H1 (cell line): ENCODE results near the gene P4HB. TPM values are rescaled to one million over a fixed set of nuclear protein-coding genes. Genes with fewer than 3 reads are reported as not detected.

Experiments used
- CTCF ChIA-PET: fragments of 300-600 bp; sonication (Branson Sonifier 250); formaldehyde crosslinking; loops from one replicate; lab custom pipeline; 2021; ENCODE audit not compliant: partially characterized antibody; lab: Charles Lee
- POLR2A ChIA-PET: fragments of 300-600 bp; sonication (Branson Sonifier 250); formaldehyde crosslinking; loops from one replicate; lab custom pipeline; 2021; ENCODE audit warnings: inconsistent platforms; ENCODE audit not compliant: partially characterized antibody; lab: Charles Lee
- DNase-seq, 2 experiments: peaks; one replicate each; pipeline versions ENCODE4 v3.0.0 to v3.0.0-alpha.2; 2010 to 2022; ENCODE audit warnings: low spot score in 2 of 2, low read depth in 1 of 2, mixed read lengths in 1 of 2
- FAIRE-seq: peaks from 2 replicates; lab custom pipeline; 2011; peaks lifted over from hg19 to GRCh38; lab: Jason Lieb, UNC
- H2AFZ ChIP-seq: 2 replicates; pipeline ENCODE4 v1.8.1; 2012; ENCODE audit warnings: low read length, inconsistent platforms
- H2AK5ac ChIP-seq: 2 replicates; pipeline ENCODE4 v1.6.1; 2013; ENCODE audit warnings: low read depth, low read length
- H2BK120ac ChIP-seq: replicated peaks from 2 replicates; pipeline ENCODE3; 2013; ENCODE audit warnings: low read depth, low read length, inconsistent platforms
- H2BK12ac ChIP-seq: 2 replicates; pipeline ENCODE4 v1.6.1; 2013; ENCODE audit warnings: low read depth, low read length
- H2BK15ac ChIP-seq: 2 replicates; pipeline ENCODE4 v1.6.1; 2013; ENCODE audit warnings: low read length
- H2BK20ac ChIP-seq: 2 replicates; pipeline ENCODE4 v1.6.1; 2013; ENCODE audit warnings: low read length
- H2BK5ac ChIP-seq: 2 replicates; pipeline ENCODE4 v1.6.1; 2013; ENCODE audit warnings: low read depth, low read length
- H3K14ac ChIP-seq: 2 replicates; pipeline ENCODE4 v1.6.1; 2013; ENCODE audit warnings: inconsistent platforms; ENCODE audit not compliant: insufficient read length
- H3K18ac ChIP-seq: 2 replicates; pipeline ENCODE4 v1.6.1; 2013; ENCODE audit warnings: low read length; ENCODE audit errors: extremely low read depth
- H3K23ac ChIP-seq: 2 replicates; pipeline ENCODE4 v1.6.1; 2013; ENCODE audit warnings: inconsistent platforms; ENCODE audit not compliant: insufficient read length
- H3K23me2 ChIP-seq: 2 replicates; pipeline ENCODE4 v1.6.1; 2013; ENCODE audit warnings: low read depth, low read length
- H3K27ac ChIP-seq: 2 replicates; pipeline ENCODE4 v1.6.1; 2011; ENCODE audit warnings: low read depth, low read length, inconsistent platforms
- H3K27me3 ChIP-seq, 4 experiments: replicated peaks in 1 of 4; 1 replicate in 1 of 4; 2 replicates in 3 of 4; pipeline versions ENCODE4 v1.6.1 to v1.8.1; 2011 to 2013; ENCODE audit warnings: low read length in 3 of 4, mild to moderate bottlenecking in 3 of 4, inconsistent platforms in 2 of 4, mixed read lengths in 2 of 4, moderate library complexity in 1 of 4; ENCODE audit not compliant: control insufficient read depth in 3 of 4, insufficient read depth in 3 of 4; ENCODE audit errors: extremely low read depth in 1 of 4
- H3K36me3 ChIP-seq, 4 experiments: 2 replicates each; pipeline versions ENCODE4 v1.6.1 to v1.8.1; 2011 to 2013; ENCODE audit warnings: mild to moderate bottlenecking in 4 of 4, low read length in 3 of 4, moderate library complexity in 2 of 4, control low read depth in 1 of 4, inconsistent platforms in 1 of 4; ENCODE audit not compliant: insufficient read depth in 4 of 4, control insufficient read depth in 2 of 4
- H3K4ac ChIP-seq: replicated peaks from 2 replicates; pipeline ENCODE3; 2013; ENCODE audit warnings: low read length, low read depth, mixed read lengths, inconsistent platforms; ENCODE audit not compliant: insufficient read length
- H3K4me1 ChIP-seq, 4 experiments: replicated peaks in 1 of 4; 1 replicate in 1 of 4; 2 replicates in 3 of 4; pipeline versions ENCODE4 v1.6.1 to v1.8.1; 2011 to 2013; ENCODE audit warnings: low read length in 3 of 4, inconsistent platforms in 2 of 4, mixed read lengths in 1 of 4; ENCODE audit not compliant: insufficient read depth in 4 of 4, control insufficient read depth in 3 of 4
- H3K4me2 ChIP-seq, 2 experiments: 2 replicates each; pipeline versions ENCODE4 v1.6.1 to v1.8.1; 2011 to 2013; ENCODE audit warnings: low read depth in 2 of 2, low read length in 2 of 2, control low read depth in 1 of 2, inconsistent platforms in 1 of 2, mild to moderate bottlenecking in 1 of 2; ENCODE audit not compliant: insufficient read depth in 1 of 2
- H3K4me3 ChIP-seq, 4 experiments: fragments of 200-600, 300-600 bp in 1 of 4; sonication (generic), shearing (Covaris generic), sonication (Bioruptor Twin) in 1 of 4; 2 replicates each; pipeline versions ENCODE4 v1.5.1 to v1.8.1; 2011 to 2016; ENCODE audit warnings: low read length in 4 of 4, low read depth in 3 of 4, control low read depth in 2 of 4, inconsistent platforms in 2 of 4, mild to moderate bottlenecking in 2 of 4, mixed read lengths in 1 of 4, moderate library complexity in 1 of 4; ENCODE audit not compliant: insufficient read depth in 2 of 4; ENCODE audit errors: extremely low read depth in 1 of 4
- H3K56ac ChIP-seq: replicated peaks from 2 replicates; pipeline ENCODE3; 2013; ENCODE audit warnings: low read depth, mild to moderate bottlenecking, mixed read lengths, low read length, inconsistent platforms; ENCODE audit not compliant: insufficient read length
- H3K79me1 ChIP-seq: 2 replicates; pipeline ENCODE4 v1.6.1; 2013; ENCODE audit warnings: low read depth, low read length, control low read depth
- H3K79me2 ChIP-seq, 2 experiments: 2 replicates each; pipeline versions ENCODE4 v1.6.1 to v1.8.1; 2012 to 2013; ENCODE audit warnings: low read length in 2 of 2, mild to moderate bottlenecking in 2 of 2, inconsistent platforms in 1 of 2; ENCODE audit not compliant: insufficient read depth in 2 of 2, control insufficient read depth in 1 of 2
- H3K9ac ChIP-seq, 4 experiments: replicated peaks in 1 of 4; 1 replicate in 1 of 4; 2 replicates in 3 of 4; pipeline versions ENCODE4 v1.6.1 to v1.8.1; 2011 to 2013; ENCODE audit warnings: low read depth in 3 of 4, low read length in 3 of 4, control low read depth in 2 of 4, mild to moderate bottlenecking in 2 of 4, moderate library complexity in 2 of 4, inconsistent platforms in 1 of 4; ENCODE audit errors: extremely low read depth in 1 of 4
- H3K9me3 ChIP-seq, 2 experiments: 2 replicates each; pipeline versions ENCODE4 v1.6.1 to v1.8.1; 2012 to 2013; ENCODE audit warnings: mild to moderate bottlenecking in 2 of 2, moderate library complexity in 2 of 2, control low read depth in 1 of 2, inconsistent platforms in 1 of 2, low read depth in 1 of 2, low read length in 1 of 2, mixed read lengths in 1 of 2; ENCODE audit not compliant: insufficient read depth in 2 of 2
- H4K20me1 ChIP-seq, 2 experiments: replicated peaks in 1 of 2; 2 replicates each; pipeline versions ENCODE3 to v1.8.1; 2011 to 2013; ENCODE audit warnings: inconsistent platforms in 2 of 2, low read length in 2 of 2, mild to moderate bottlenecking in 1 of 2; ENCODE audit not compliant: insufficient read depth in 2 of 2, control insufficient read depth in 1 of 2
- H4K5ac ChIP-seq: 2 replicates; pipeline ENCODE4 v1.6.1; 2013; ENCODE audit warnings: low read length, low read depth, mixed read lengths, inconsistent platforms; ENCODE audit not compliant: insufficient read length
- H4K8ac ChIP-seq: 2 replicates; pipeline ENCODE4 v1.8.0; 2013; ENCODE audit warnings: mild to moderate bottlenecking, moderate library complexity, low read length, inconsistent platforms; ENCODE audit not compliant: insufficient read depth; ENCODE audit errors: extremely low read depth
- H4K91ac ChIP-seq: replicated peaks from 2 replicates; pipeline ENCODE3; 2013; ENCODE audit warnings: low read length, mixed read lengths, inconsistent platforms; ENCODE audit not compliant: insufficient read length
- CREB1 ChIP-seq: IDR thresholded peaks from 2 replicates; pipeline ENCODE4 v1.6.1; 2012; ENCODE audit warnings: inconsistent platforms
- EGR1 ChIP-seq: IDR thresholded peaks from 2 replicates; pipeline ENCODE4 v1.6.1; 2011; ENCODE audit warnings: low read depth, low read length, borderline replicate concordance
- EZH2 ChIP-seq: fragments of 200-600 bp; sonication (generic); IDR thresholded peaks from 2 replicates; pipeline ENCODE4 v1.7.1; 2012; ENCODE audit warnings: low read depth, mild to moderate bottlenecking, moderate library complexity, low read length, inconsistent platforms; ENCODE audit not compliant: severe bottlenecking
- GTF2F1 ChIP-seq: IDR thresholded peaks from 2 replicates; pipeline ENCODE4 v1.6.1; 2012; ENCODE audit warnings: low read depth, low read length, improper control_type of control experiment, borderline replicate concordance
- JUN ChIP-seq: IDR thresholded peaks from 2 replicates; pipeline ENCODE4 v1.6.1; 2011; ENCODE audit warnings: low read depth, mild to moderate bottlenecking, improper control_type of control experiment, low read length
- MAFK ChIP-seq: IDR thresholded peaks from 2 replicates; pipeline ENCODE4 v1.6.1; 2012; ENCODE audit warnings: low read depth, mild to moderate bottlenecking, improper control_type of control experiment, low read length
- POLR2AphosphoS5 ChIP-seq: IDR thresholded peaks from 2 replicates; pipeline ENCODE4 v1.6.1; 2011; ENCODE audit warnings: low read depth, low read length
- POU5F1 ChIP-seq: IDR thresholded peaks from 2 replicates; pipeline ENCODE4 v1.6.1; 2011; ENCODE audit warnings: low read depth, mild to moderate bottlenecking, low read length, moderate library complexity
- RXRA ChIP-seq: IDR thresholded peaks from 2 replicates; pipeline ENCODE4 v1.6.1; 2011; ENCODE audit warnings: low read depth, mild to moderate bottlenecking, low read length, moderate library complexity; ENCODE audit not compliant: insufficient read depth
- TAF1 ChIP-seq: IDR thresholded peaks from 2 replicates; pipeline ENCODE4 v1.6.1; 2011; ENCODE audit warnings: mild to moderate bottlenecking, low read depth, low read length
- TCF12 ChIP-seq: IDR thresholded peaks from 2 replicates; pipeline ENCODE4 v1.6.1; 2011; ENCODE audit warnings: low read depth, mild to moderate bottlenecking, low read length
- WGBS, 2 experiments: shearing (Covaris generic) in 1 of 2; methylation state at CpG; one replicate each; pipeline versions ENCODE4 v1.1.6 to v1.1.7; 2013 to 2015; ENCODE audit warnings: low lambda C conversion rate in 2 of 2, mixed read lengths in 2 of 2, inconsistent platforms in 1 of 2, low coverage in 1 of 2, missing lambda C conversion rate in 1 of 2; ENCODE audit not compliant: insufficient replicate concordance in 2 of 2, insufficient coverage in 1 of 2, insufficient read length in 1 of 2; ENCODE audit errors: extremely low coverage in 1 of 2, missing lambda C conversion rate in 1 of 2; 5-methylcytosine and 5-hydroxymethylcytosine counted together
- polyA plus RNA-seq, 7 experiments: library from polyadenylated mRNA; depleted of rRNA in 3 of 7; stranded (reverse) in 5 of 7; unstranded in 2 of 7; fragments of >200 nt in 5 of 7; fragments of 200-250 nt in 2 of 7; gene quantifications; 1 replicate in 5 of 7; 2 replicates in 1 of 7; 4 replicates in 1 of 7; pipeline versions ENCODE4 v1.2.1 to v1.2.3, GENCODE V29; 2011 to 2013; ENCODE audit warnings: missing spikeins in 2 of 7, mixed read lengths in 2 of 7
- total RNA-seq: library from RNA; stranded (reverse); fragmentation: NEBNext Ultra II Directional; extraction: Animal tissue kit (Norgen Biotek cat#: 25700); gene quantifications from 2 replicates; pipeline ENCODE4 v1.2.1, GENCODE V29; 2021
- TF ChIP-seq, protein P1 (sequence below): IDR thresholded peaks from 2 replicates; pipeline ENCODE4 v1.6.1; 2012; ENCODE audit warnings: inconsistent platforms
- TF ChIP-seq, protein P2 (sequence below): IDR thresholded peaks from 2 replicates; pipeline ENCODE4 v1.6.1; 2011; ENCODE audit warnings: low read depth, mild to moderate bottlenecking, low read length; ENCODE audit not compliant: insufficient read depth

P4HB gene
- total and polyA plus RNA-seq, 2 of the 8 experiments (the other 6 are each of a cell fraction or from before 2014, with no cell fraction given) = 41.4 to 379 TPM

DNA sequence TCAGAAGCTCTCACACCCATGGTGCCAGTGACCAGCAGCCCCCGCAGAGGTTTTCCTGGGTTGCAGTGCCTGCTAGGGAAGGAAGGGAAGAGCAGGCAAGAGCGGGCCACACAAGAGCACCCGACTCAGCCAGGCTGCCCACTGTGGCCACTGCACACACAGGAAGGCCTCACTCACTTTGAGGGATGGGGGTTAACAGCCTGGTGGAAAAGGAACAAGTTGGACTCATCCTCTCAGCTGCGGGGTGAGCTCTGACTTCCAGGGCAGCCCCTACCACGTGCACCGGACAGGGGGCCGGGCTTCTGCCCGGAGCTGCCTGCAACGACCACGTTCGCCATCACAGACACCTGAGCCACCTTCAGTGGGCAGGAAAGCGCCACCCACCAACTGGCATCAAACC is 8.1 kb downstream of the P4HB start:
- H2BK15ac ChIP-seq = no peak overlapping the region
- TF ChIP-seq, protein P1, sequence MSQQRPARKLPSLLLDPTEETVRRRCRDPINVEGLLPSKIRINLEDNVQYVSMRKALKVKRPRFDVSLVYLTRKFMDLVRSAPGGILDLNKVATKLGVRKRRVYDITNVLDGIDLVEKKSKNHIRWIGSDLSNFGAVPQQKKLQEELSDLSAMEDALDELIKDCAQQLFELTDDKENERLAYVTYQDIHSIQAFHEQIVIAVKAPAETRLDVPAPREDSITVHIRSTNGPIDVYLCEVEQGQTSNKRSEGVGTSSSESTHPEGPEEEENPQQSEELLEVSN = no peak
- TF ChIP-seq RXRA (no peak), POU5F1 (no peak), POLR2AphosphoS5 (no peak), GTF2F1 (no peak), JUN (no peak), EZH2 (no peak), TAF1 (no peak), MAFK (no peak), EGR1 (no peak), TCF12 (no peak), CREB1 (no peak)
- TF ChIP-seq, protein P2, sequence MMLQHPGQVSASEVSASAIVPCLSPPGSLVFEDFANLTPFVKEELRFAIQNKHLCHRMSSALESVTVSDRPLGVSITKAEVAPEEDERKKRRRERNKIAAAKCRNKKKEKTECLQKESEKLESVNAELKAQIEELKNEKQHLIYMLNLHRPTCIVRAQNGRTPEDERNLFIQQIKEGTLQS = no peak

More for the DNA sequence above, 8.1 kb downstream of the P4HB start:
- FAIRE-seq (no peak), DNase-seq (no peak)
- 94% methylated on average over 11 of the region's 12 CpGs; no CpG with 5 or more reads in 1 of the 2 experiments for WGBS, 2 experiments
- Histone ChIP-seq H3K14ac (no peak overlapping the region), H2AK5ac (no peak overlapping the region), H4K8ac (no peak overlapping the region), H3K9me3 (no peaks in the 10 kb centered on the region), H2BK5ac (no peak overlapping the region), H3K18ac (no peak overlapping the region), H3K27me3 (no peaks in the 10 kb centered on the region; a peak in 1 of 7 replicates), H3K9ac (no peak overlapping the region), H3K23me2 (no peaks in the 10 kb centered on the region), H3K27ac (no peak overlapping the region), H3K36me3 (peaks cover 18 to 50% (median 29%) of the 10 kb centered on the region in 4 experiments; a peak in 6 of 8 replicates), H2AFZ (no peak overlapping the region), H4K5ac (no peak overlapping the region), H4K91ac (no peak overlapping the region), H2BK12ac (no peak overlapping the region), H3K79me2 (peaks cover 0 to 1% of the 10 kb centered on the region in 2 experiments; a peak in 2 of 4 replicates), H3K56ac (no peak overlapping the region), H3K4me1 (no peaks in the 10 kb centered on the region), H3K4me2 (no peak overlapping the region), H2BK120ac (no peak overlapping the region), H2BK20ac (no peak overlapping the region), H3K4me3 (no peak overlapping the region), H3K79me1 (peaks cover 5% of the 10 kb centered on the region), H3K4ac (no peak overlapping the region), H4K20me1 (peaks cover 5 to 13% of the 10 kb centered on the region in 2 experiments), H3K23ac (no peak overlapping the region)
- CTCF ChIA-PET = interaction anchor here (0.9 to 3.6 kb wide), 8 partner anchors 9 to 131 kb away, joined by 3 to 21 read pairs (median 4); no protein-coding TSS in a partner anchor
- POLR2A ChIA-PET = interaction anchor here (0.6 to 2.4 kb wide), 7 partner anchors 9 to 157 kb away, joined by 3 to 15 read pairs (median 5); partner anchors contain the start of gene P4HB
